OCI-LY7 (cell line): ENCODE data around the gene PRTN3. TPM values are rescaled to one million over a fixed set of nuclear protein-coding genes. Genes with fewer than 3 reads are reported as not detected.

Experiments used
- BruUV-seq: library from RNA; stranded (reverse); fragments of 400-500 nt; replicated peaks from 2 replicates; lab custom pipeline; 2021; lab: Mats Ljungman, UMichigan
- CTCF ChIA-PET: fragments of 300-600 bp; sonication (Branson Sonifier 250); formaldehyde crosslinking; loops from one replicate; lab custom pipeline; 2022; ENCODE audit warnings: antibody characterized with exemption; ENCODE audit not compliant: unreplicated experiment; lab: Charles Lee
- POLR2A ChIA-PET: fragments of 300-600 bp; sonication (Branson Sonifier 250); formaldehyde crosslinking; loops from one replicate; lab custom pipeline; 2022; ENCODE audit warnings: antibody characterized with exemption; lab: Charles Lee
- DNase-seq: peaks from one replicate; pipeline ENCODE4 v3.0.0-alpha.2; 2015; ENCODE audit warnings: low spot score
- H2AFZ ChIP-seq: fragments of 200-600 bp; sonication (generic), shearing (Covaris generic); 2 replicates; pipeline ENCODE4 v1.6.1; 2014; ENCODE audit warnings: mild to moderate bottlenecking, antibody characterized with exemption, low read length, moderate library complexity
- H3K27ac ChIP-seq: fragments of 200-600 bp; sonication (generic); 2 replicates; pipeline ENCODE4 v1.5.1; 2014; ENCODE audit warnings: mixed run types, low read depth, mild to moderate bottlenecking, moderate library complexity, low read length, inconsistent platforms; ENCODE audit not compliant: poor library complexity, severe bottlenecking
- H3K36me3 ChIP-seq: fragments of 200-600 bp; sonication (generic); 2 replicates; pipeline ENCODE4 v1.6.1; 2014; ENCODE audit warnings: mild to moderate bottlenecking, antibody characterized with exemption, low read length, moderate library complexity, mixed read lengths; ENCODE audit not compliant: insufficient read depth
- H3K4me1 ChIP-seq: fragments of 200-600 bp; sonication (generic); 2 replicates; pipeline ENCODE4 v1.5.1; 2014; ENCODE audit warnings: mild to moderate bottlenecking, low read length; ENCODE audit not compliant: insufficient read depth, poor library complexity, severe bottlenecking
- H3K4me2 ChIP-seq: fragments of 200-600 bp; sonication (generic); 2 replicates; pipeline ENCODE4 v1.6.1; 2014; ENCODE audit warnings: mild to moderate bottlenecking, low read length
- H3K4me3 ChIP-seq: fragments of 200-600 bp; sonication (generic); 2 replicates; pipeline ENCODE4 v1.5.1; 2014; ENCODE audit warnings: mild to moderate bottlenecking, low read depth, low read length; ENCODE audit not compliant: poor library complexity, severe bottlenecking
- H3K79me2 ChIP-seq: fragments of 200-600 bp; sonication (generic); 2 replicates; pipeline ENCODE4 v1.6.1; 2016; ENCODE audit warnings: low read depth, mild to moderate bottlenecking, low read length, moderate library complexity, mixed read lengths; ENCODE audit not compliant: insufficient read depth
- H3K9me2 ChIP-seq: fragments of 200-600 bp; sonication (generic); 2 replicates; pipeline ENCODE4 v1.6.1; 2016; ENCODE audit warnings: mild to moderate bottlenecking, low read length, mixed read lengths; ENCODE audit not compliant: insufficient read depth
- H3K9me3 ChIP-seq: fragments of 200-600 bp; sonication (generic); 2 replicates; pipeline ENCODE4 v1.6.1; 2014; ENCODE audit warnings: mild to moderate bottlenecking, mixed run types, low read length, mixed read lengths
- H4K20me1 ChIP-seq: fragments of 200-600 bp; sonication (generic); 2 replicates; pipeline ENCODE4 v1.6.1; 2014; ENCODE audit warnings: mild to moderate bottlenecking, antibody characterized with exemption, low read length, moderate library complexity, mixed read lengths; ENCODE audit not compliant: insufficient read depth
- CTCF ChIP-seq: fragments of 200-600 bp; sonication (generic); conservative IDR thresholded peaks from 2 replicates; pipeline ENCODE4 v1.5.1; 2014; ENCODE audit warnings: mild to moderate bottlenecking, antibody characterized with exemption, low read length, moderate library complexity, mixed read lengths
- EZH2phosphoT487 ChIP-seq: fragments of 200-600 bp; sonication (generic); IDR thresholded peaks from 2 replicates; pipeline ENCODE4 v1.6.1; 2018; ENCODE audit warnings: low read depth, borderline replicate concordance, mild to moderate bottlenecking, mixed run types, antibody characterized with exemption, low read length, moderate library complexity, mixed read lengths
- intact Hi-C: fragments of 100-400 bp; cut with micrococcal nuclease; formaldehyde crosslinking; loops from one replicate; pipeline ENCODE4 v1.10.0; 2022; ENCODE audit not compliant: unreplicated experiment
- total RNA-seq, 2 experiments: library from RNA; depleted of rRNA in 1 of 2; stranded (reverse); fragments of >200 nt in 1 of 2; shearing (Covaris generic) in 1 of 2; gene quantifications; 2 replicates each; pipeline ENCODE4 v1.2.3, GENCODE V29; 2014 to 2022

PRTN3 gene
- total RNA-seq, 2 experiments from 2014 or later: not detected

DNA sequence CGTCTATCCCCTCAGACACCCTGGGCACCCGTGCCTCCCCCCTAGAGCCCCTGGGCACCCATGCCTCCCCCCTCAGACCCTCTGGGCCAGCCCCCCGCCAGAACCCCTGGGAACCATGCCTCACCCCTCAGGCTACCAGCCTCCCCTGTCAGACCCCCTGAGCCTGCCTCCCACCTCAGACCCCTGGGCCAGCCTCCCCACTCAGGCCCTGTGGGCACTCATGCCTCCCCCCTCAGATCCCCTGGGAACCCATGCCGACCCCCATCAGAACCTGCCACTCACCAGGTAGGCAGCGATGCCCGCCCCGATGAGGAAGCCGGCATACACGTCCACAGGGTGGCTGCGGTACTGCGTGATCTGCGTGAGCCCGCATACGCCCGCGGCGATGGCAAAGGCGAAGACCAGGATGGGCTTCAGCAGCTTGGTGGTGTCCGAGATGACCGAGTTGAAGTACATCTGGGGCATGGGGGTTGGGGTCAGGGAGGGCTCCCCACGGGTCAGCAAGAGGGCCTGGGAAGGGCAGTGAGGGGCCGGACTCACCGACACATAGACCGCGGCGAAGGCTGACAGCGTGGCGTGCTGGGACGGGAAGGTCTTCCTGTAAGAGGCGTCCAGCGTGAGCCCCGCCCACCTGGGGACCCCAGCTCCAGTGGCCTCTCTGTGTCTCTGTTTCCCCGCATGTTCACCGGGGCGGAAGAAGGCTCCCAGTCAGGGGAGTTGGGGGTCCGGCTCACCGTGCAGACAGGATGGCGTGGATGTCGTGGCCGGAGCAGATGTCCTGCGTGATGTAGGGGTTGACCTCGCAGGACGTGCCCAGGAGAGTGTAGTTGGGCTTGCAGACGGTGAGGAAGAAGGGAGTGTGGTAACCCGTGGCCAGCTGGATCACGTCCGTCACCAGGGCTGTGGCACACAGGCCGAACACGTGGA is 26.4 kb upstream of the PRTN3 start:
- CTCF ChIA-PET: no interaction called here
- POLR2A ChIA-PET: no interaction called here

GRCh38 chr19:815079-815774 is 25.6 kb upstream of the PRTN3 start:
- no TSS peak for BruUV-seq
- ChIA-PET CTCF (no interaction called here), POLR2A (no interaction called here)
- Histone ChIP-seq H4K20me1 (no peaks in the 10 kb centered on the region), H3K79me2 (no peaks in the 10 kb centered on the region), H3K36me3 (peaks cover 64% of the 10 kb centered on the region), H2AFZ (no peak overlapping the region), H3K4me2 (no peak overlapping the region), H3K4me1 (no peaks in the 10 kb centered on the region), H3K9me2 (no peaks in the 10 kb centered on the region), H3K9me3 (no peaks in the 10 kb centered on the region), H3K27ac (no peak overlapping the region), H3K4me3 (no peak overlapping the region)
- DNase-seq: no peak
- intact Hi-C loops: no loop called here
- TF ChIP-seq EZH2phosphoT487: no peak
- no peak for TF ChIP-seq CTCF

More for the DNA sequence above, 26.4 kb upstream of the PRTN3 start:
- Histone ChIP-seq H3K4me3 (no peak overlapping the region), H4K20me1 (no peaks in the 10 kb centered on the region), H3K27ac (no peak overlapping the region), H3K9me3 (no peaks in the 10 kb centered on the region), H3K79me2 (no peaks in the 10 kb centered on the region), H2AFZ (no peak overlapping the region), H3K4me1 (no peaks in the 10 kb centered on the region), H3K4me2 (no peak overlapping the region), H3K36me3 (peaks cover 73% of the 10 kb centered on the region), H3K9me2 (no peaks in the 10 kb centered on the region)
- BruUV-seq: no TSS peak
- DNase-seq: no peak
- intact Hi-C loops: no loop called here
- TF ChIP-seq CTCF (no peak), EZH2phosphoT487 (no peak)
